GM18858 (cell line): ENCODE results near the gene YTHDC1.
"Not testable (repeated sequence)": the region's sequence is repeated elsewhere in the genome, so short reads cannot be mapped to it uniquely, and the experiment has no call there.

ENCODE experiments used
- ATAC-seq: cut with Tn5 transposase; IDR thresholded peaks from one replicate; pipeline ENCODE4 v1.9.1; 2021; ENCODE audit not compliant: unreplicated experiment

YTHDC1 gene

DNA sequence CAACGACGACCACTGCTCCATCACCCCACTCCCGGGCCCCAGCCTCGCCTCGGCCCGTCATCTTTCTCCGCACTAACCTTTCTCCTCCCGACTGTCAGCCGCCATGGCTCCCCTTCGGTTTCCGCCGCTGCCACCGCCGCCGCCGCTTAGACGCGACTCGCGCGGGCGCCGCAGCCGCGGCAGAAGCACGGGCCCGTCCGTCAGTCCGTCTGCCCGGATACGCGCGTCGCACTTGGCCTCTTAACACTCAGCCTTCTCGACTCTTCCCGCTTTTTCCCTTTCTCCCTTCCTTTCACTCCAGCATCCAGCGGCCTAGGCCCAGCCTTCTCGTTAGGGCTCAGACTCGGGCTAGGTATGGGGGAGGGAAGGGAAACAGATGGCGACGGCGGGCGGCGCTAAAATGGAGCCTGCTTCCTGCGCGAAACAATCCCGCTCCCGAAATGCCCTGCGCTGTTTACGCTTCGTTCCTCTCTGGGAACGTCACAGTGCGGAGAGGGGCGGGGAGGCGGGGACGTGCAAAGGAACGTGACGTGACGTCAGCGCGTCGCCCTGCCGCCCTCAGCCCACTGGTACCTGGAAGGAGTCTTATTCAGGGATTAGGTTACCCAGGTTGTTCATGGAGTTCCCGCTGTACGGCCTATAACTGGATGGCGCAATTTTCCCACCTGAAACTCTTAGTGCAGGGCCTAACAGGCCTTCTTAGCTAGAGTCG is at the start of gene YTHDC1:
Gene YTHDC1, minus strand, starts transcription at position 442 of the 712 bp plus-strand sequence. Its CDS starts 337 bp downstream, at position 105.
- peak; percentile 96 for ATAC-seq

DNA sequence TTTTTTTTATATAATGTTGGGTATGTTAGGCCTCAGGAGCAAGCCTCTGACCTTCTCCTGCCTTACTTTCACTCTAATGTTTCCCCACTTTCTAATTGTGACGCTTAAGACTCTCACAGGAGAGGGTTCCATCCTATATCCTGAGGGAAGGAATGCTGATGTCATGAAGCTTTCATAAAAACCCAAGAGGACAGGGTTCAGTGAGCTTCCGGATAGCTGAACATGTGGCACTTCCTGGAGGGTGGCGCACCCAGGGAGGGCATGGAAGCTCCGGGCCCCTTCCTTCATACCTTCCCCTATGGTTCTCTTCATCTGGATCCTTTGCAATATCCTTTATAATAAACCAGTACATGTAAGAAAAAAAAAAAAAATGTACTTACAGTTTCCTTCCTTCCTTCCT is 49.4 kb upstream of the YTHDC1 start:
- ATAC-seq, result no peak

DNA sequence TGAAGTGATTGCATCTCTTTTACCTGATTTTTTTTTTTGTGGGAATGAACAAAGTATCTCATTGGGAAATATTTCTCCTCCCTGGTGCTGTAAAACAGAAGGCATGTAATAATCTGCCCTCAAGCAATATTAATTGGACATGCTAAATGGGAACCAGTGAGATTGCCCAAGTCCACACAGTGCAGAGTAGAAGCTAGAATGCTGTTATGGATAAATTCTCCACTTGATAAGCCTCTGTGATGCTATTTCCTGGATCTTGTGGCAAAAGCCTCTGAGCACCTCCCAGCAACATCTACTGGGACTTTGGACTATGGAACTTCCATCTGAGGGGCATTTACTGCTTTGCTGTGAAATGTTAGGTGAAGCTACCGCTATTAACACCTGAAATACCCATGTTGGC is 46.9 kb upstream of the YTHDC1 start:
- no peak for ATAC-seq

DNA sequence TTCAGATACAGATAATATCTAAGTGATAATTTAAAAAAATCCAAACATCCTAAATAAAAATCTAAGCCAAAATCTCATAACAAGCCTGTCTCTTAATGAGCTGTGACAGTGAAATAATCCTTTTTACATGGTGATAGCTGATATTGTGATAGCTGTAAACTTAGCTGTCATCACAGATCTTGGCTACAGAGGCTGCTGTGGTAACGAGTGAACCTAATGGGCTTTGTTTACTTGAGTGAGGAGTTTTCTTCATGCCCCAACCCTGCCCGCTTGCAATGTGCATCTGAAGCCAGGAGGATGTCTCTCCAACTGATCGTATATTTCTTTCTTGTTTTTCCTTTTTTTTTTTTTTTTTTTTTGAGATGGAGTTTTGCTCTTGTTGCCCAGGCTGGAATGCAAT is 41.5 kb upstream of the YTHDC1 start:
- ATAC-seq, result no peak

- no peak for ATAC-seq
Measured at GRCh38 chr4:68390205-68390935, 40.5 kb upstream of the YTHDC1 start.

DNA sequence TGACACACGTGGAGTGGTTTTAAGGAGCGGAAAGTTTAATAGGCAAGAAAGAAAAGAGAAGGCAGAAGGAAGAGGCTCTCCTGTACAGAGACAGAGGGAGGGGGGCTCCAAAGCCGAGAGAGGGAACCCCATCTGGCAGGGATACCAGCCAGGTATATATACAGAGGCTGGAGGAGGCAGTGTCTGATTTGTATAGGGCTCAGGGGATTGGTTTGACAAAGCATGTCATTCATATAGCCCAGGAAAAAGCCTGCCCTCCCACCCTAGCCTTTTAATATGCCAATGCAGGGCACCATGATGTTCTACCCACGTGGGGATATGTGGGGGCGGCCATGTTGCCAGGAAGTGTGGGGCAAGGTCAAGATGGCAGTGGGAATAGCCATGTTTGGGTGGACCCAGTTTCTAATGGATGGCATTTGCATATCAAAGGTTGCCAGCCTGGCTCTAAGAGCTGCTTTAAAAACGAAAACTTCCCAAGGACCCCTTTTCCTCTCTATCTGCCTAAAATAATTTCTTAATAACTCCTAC is 39.6 kb upstream of the YTHDC1 start:
- ATAC-seq, result not testable (repeated sequence)

DNA sequence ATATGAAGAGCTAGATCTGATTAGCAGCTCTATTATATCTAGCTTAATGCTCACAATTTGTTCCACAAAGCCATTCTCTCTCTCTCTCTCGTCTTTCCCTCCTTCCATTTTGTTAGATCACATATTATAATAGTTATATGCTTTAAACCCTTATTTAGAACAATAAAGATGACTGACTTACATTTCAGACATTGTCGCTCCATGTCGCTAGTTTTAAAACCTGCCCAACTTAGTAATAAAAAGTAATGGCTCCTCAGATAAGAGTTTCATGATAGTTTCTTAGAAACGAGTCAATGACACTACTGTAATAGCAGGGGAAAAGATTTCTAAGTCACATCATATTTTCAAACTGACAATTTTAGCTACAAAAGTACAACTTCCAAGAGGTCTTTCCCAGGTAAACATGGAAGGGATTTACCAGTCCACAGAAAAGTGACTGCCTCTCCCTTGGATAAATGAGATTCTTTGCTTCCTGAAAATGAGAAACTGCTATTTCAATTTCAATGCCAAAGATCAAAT is 38.5 kb upstream of the YTHDC1 start:
- no peak for ATAC-seq

- no peak for ATAC-seq
Measured at GRCh38 chr4:68385267-68385666, 35.4 kb upstream of the YTHDC1 start.

GRCh38 chr4:68383115-68383514 is 33.2 kb upstream of the YTHDC1 start:
- no peak for ATAC-seq

- ATAC-seq, result no peak
Measured at GRCh38 chr4:68378226-68378625, 28.3 kb upstream of the YTHDC1 start.

DNA sequence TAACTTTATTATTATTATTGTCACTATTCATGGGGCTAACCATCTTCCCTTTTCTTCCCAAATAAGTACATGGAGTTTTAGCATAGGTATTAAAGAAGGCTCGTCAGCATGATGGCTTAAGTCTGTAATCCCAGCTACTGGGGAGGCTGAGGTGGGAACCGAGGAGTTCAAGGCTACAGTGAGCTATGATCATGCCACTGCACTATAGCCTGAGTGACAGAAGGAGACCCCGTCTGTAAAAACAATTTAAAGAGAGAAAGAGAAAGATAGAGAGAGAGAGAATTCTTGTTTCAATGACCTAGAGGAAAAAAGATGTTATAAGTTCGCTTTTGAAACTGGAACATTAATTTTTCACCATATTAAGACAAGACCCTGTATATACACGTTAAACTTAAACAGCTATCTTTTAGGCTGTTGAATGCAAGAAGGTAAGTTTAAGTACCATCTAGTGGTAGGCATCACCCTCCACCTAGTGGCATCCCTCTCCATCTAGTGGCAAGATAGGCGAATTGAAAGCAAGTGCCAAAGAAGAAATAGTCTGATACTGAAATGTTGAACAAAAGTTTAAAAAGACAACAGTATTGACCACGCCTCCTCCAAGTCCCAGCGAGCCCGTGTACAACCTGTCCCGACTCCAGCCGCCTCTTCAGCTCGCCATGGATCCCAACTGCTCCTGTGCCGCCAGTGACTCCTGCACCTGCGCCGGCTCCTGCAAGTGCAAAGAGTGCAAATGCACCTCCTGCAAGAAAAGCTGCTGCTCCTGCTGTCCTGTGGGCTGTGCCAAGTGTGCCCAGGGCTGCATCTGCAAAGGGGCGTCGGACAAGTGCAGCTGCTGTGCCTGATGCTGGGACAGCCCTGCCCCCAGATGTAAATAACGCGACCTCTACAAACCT is 26.0 kb upstream of the YTHDC1 start:
- ATAC-seq, result peak; percentile 77

DNA sequence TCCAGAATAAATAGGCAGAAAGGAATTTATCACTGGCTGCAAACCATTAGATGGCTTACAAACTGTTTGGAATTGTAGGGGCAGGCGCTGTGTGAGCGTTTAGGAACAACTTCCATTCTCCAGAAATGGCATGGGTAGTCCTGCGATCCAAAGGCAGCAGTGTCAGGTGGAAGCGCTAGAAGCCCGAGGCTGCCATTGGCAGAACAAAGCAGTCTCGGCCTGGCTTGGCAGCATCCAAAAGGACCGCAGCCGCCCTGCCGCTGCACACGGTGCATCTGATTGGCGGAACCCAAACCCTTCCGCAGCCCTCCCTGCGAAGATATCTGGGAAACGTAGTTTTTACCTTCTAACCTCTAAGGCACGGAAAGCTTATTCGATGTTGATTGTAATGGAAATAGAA is 23.6 kb upstream of the YTHDC1 start:
- peak; percentile 86 for ATAC-seq

- no peak for ATAC-seq
Measured at GRCh38 chr4:68372588-68372987, 22.7 kb upstream of the YTHDC1 start.

GRCh38 chr4:68369142-68369805 is 19.4 kb upstream of the YTHDC1 start:
- no peak for ATAC-seq

GRCh38 chr4:68368691-68369131 is 18.8 kb upstream of the YTHDC1 start:
- ATAC-seq, result no peak

- no peak for ATAC-seq
Measured at GRCh38 chr4:68367835-68368234, 17.9 kb upstream of the YTHDC1 start.

GRCh38 chr4:68366600-68366999 is 16.7 kb upstream of the YTHDC1 start:
- ATAC-seq, result no peak

DNA sequence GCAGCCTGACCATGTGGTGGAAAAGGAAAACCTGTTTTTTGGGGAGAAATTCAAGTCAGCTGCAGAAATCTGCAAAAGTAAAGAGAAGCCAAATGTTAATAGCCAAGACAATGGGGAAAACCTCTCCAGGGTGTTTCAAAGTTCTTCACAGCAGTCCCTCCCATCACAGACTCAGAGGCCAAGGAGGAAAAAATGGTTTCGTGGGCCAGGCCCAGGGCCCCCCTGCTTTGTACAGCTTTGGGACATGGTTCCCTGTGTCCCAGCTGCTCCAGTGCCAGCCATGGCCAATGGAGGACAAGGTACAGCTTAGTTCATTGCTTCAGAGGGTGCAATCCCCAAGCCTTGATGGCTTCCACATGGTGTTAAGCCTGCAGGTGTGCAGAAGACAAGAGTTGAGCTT is 15.2 kb upstream of the YTHDC1 start:
- no peak for ATAC-seq

- ATAC-seq, result no peak
Measured at GRCh38 chr4:68361146-68361589, 11.3 kb upstream of the YTHDC1 start.

- ATAC-seq, result no peak
Measured at GRCh38 chr4:68360231-68360968, 10.5 kb upstream of the YTHDC1 start.
